ENCODE measurements around the gene TNS3.

TNS3 gene

GRCh38 chr7:47288060-47288459 lies 293.9 kb downstream of the TNS3 start:
- no peak for DNase-seq (ENCODE audit: low read depth, low spot score)

DNA sequence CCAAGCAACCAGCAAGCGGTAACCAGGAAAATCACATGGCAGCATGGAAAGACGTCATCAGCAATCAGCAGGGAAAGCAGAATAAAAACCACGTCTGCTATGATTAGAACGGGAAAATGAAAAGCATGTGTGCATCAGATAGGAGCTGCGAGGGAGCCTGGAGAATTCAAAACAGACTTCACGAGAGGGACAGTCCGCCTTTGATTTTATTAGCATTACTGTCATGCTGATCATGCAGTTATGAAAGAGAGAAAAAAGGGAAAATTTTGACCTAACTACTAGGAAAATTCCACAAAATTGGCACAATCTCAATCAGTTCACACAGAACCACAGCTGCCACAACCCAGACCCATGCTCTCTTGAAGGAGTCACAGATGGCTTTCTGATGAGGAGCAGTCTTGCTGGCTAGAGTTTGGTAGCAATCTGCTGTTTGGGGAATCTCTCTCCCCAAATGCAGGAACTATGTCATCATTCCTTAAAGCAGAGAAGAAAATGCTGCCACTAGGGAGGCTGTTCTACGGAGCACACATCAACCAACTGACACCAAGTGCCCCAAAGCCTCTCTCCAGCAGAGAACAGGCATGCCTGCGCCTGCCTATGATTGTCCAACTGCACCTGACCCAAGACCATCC lies 295.9 kb downstream of the TNS3 start:
- DNase-seq (ENCODE audit: low read depth, low spot score): no peak

GRCh38 chr7:47284691-47285635 lies 296.9 kb downstream of the TNS3 start:
- DNase-seq (ENCODE audit: low read depth, low spot score): no peak

- DNase-seq (ENCODE audit: low read depth, low spot score): no peak
Observed at GRCh38 chr7:47283497-47284131, 298.3 kb downstream of the TNS3 start.

DNA sequence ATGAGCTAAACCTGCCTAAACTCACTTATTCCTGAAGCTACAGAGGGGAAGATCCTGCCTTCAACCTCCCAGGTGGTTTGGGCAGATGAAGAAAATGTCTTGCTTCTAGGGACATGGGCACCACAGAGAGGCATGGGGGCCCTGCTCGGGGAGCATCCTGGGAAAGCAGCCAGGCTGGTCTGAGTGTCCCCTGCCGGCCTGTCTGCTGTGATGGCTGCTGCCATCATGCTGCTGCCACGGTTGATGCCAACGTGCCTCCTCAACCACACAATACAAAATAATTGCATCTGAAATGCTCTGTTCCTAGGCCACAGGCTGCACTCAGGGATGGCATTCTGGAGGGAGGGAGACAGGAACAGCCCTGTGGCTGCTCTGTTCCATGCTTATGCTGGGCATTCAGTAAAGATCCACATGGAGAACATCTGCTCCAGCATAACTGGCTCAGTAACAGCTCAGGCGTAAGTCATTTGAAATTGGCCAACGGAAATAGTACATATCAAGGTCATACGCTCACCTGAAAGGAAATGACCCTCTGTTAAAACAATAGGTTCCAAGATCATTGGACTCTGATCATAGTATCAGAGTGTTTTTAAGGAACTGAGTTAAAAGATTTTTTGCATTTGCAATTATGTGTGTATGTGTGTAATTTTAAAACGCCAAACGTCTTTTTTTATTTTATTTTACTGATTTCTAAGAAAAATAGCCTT lies 299.0 kb downstream of the TNS3 start:
- no peak for DNase-seq (ENCODE audit: low read depth, low spot score)

DNA sequence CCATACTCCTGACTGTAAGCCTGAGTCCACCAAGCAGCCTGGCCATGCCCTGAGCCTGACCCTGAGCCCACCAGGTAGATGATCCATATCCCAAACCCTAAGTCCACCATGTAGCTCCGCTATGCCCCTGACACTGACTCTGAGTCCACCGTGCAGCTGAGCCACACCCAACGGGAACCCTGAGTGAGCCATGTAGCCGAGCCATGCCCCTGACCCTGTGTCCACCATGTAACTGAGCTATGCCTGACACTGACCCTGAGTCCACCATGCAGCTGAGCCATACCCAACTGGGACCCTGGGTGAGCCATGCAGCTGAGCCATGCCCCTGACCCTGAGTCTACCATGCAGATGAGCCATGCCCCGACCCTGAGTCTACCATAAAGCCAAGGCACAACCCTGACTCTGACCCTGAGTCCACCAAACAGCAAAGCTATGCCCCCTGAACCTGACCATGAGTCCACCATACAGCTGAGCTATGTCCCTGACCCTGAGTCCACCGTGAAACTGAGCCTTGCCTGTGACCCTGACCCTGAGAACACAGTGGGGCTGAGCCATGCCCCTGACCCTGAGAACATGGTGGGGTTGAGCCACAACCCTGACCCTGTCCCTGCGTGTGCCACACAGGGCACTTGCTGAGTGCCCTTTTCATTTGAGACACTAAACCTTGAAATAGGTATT lies 299.8 kb downstream of the TNS3 start:
- DNase-seq (ENCODE audit: low read depth, low spot score): no peak

GRCh38 chr7:47281161-47281560 lies 300.8 kb downstream of the TNS3 start:
- DNase-seq (ENCODE audit: low read depth, low spot score): no peak

- DNase-seq (ENCODE audit: low read depth, low spot score): no peak
Observed at GRCh38 chr7:47280114-47280513, 301.8 kb downstream of the TNS3 start.

- DNase-seq (ENCODE audit: low read depth, low spot score): no peak
Observed at GRCh38 chr7:47278043-47278442, 303.9 kb downstream of the TNS3 start.

GRCh38 chr7:47277321-47277781 lies 304.6 kb downstream of the TNS3 start:
- DNase-seq (ENCODE audit: low read depth, low spot score): no peak

DNA sequence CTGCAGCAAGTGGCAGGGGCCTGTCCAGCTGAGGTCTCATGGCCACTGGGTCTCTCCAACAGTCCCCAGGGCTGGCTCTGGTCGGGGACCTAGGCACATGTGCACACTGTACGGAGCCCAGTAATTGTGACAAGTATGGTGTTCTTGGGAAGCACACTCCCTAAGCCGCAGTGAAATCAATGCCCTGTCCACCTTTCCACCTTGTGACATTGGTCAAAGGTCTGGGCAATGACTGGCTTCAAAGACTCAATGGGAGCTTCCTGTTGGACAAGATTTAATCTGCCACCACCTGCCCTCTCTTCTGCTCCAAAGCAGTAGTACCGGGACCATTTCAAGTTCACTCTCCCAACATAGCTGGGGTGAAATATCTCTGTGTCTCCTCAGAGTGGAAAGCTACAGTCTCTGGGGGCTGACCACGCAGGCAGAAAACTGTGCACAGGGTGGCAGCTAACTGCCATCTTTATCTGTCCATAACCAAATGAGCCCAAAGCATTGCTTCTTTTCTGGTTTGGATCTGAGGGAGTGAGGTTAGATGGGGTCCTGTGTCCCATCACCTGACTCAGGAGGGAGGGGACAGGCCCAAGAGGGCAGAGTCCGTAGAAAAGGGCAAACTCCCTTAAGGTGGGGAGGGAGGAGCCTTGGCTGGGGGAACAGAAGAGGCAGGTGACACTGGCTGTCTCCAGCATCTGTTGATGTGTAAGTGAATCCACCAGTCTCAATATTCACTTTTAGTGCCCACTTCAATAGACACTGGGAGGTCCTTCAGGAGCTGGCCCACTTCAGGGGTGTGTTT lies 307.7 kb downstream of the TNS3 start:
- DNase-seq (ENCODE audit: low read depth, low spot score): no peak

DNA sequence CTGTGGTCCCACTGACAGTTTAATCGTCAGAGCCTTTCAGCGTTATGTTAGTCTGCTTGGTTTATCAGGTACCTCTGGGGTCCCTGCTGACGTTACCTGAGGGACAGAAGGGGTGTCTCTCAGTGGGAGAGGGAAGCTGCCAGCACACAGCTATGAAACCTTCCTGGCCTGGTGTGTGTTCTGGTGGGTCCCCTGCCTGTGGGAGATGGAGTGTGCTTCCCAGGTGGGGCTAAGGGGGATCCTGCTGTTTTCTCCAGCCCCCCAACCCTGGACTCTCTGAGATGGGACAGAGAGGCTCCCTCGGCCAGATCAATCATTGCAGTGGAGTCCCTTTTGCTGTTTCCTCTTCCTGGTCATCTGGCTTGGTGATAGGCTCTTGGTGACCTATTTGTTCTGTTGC lies 308.8 kb downstream of the TNS3 start:
- DNase-seq (ENCODE audit: low read depth, low spot score): no peak

- DNase-seq (ENCODE audit: low read depth, low spot score): no peak
Observed at GRCh38 chr7:47271749-47272148, 310.2 kb downstream of the TNS3 start.

DNA sequence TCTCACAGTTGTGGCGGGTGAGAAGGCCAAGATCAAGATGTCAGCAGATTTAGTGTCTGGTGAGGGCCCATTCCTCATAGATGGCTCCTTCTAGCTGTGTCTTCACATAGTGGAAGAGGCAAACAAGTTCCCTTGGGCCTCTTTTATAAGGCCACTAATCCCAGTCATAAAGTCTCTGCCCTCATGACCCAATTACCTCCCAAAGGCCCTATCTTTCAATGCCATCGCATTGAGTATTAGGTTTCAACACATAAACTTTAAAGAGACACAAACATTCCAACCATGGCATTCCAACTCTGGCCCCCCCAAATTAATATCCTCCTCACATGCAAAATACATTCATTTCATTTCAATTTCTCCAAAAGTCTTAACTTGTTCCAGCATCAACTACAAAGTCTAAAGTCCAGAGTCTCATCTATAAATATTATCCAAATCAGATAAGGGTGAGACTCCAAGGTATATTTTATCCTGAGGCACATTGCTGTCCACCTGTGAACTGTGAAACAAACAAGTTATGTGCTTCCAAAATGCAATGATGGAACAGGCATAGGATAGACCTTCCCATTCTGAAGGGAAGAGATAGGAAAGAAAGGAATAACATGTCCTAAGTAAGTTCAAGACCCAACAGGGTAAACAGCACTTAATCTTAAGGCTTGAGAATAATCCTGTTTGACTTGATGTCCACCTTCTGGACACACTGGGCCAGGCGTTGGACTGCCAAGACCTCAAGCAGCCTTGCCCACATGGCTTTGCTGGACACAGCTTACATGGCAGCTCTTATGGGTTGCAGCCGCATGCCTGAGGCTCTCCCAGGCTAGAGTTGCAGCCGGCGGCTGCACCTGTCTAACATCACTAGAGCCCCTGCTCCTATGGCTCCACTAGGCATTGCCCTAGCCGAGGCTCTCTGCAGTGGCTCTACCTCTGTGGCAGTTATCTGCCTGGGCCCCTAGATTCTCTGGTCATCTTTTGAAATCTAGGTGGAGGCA lies 312.8 kb downstream of the TNS3 start:
- DNase-seq (ENCODE audit: low read depth, low spot score): no peak

DNA sequence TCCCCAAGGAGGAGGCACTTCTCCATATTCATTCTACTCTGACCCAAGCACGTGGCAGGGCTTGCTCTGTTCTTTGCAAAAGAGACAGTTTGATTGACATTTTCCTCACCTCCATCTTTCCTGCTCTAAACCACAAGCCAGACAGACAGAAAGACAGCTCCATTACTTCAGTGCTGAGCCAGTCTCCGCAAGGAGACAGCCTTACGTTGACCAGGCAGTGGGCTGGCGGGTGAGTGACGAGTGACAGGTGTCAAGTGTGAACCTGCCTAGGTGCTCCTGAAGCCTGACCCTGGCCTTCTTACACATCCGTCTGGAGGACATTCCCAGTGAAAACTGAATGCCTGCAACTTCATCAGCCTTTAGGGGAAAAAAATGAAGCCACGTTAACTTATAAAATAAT lies 314.6 kb downstream of the TNS3 start:
- peak; percentile 25 for DNase-seq (ENCODE audit: low read depth, low spot score)

- DNase-seq (ENCODE audit: low read depth, low spot score): no peak
Observed at GRCh38 chr7:47266799-47267198, 315.1 kb downstream of the TNS3 start.

- DNase-seq (ENCODE audit: low read depth, low spot score): peak; percentile 69
Observed at GRCh38 chr7:47266131-47266706, 315.7 kb downstream of the TNS3 start.

- DNase-seq (ENCODE audit: low read depth, low spot score): no peak
Observed at GRCh38 chr7:47265621-47266020, 316.3 kb downstream of the TNS3 start.

Measured in ELF-1 (cell line).